ENCODE data around the gene MYO16. TPM values are rescaled to one million over a fixed set of nuclear protein-coding genes. Genes with fewer than 3 reads are reported as not detected.

MYO16 gene
- total RNA-seq, 1 experiment from 2014 or later: not detected

DNA sequence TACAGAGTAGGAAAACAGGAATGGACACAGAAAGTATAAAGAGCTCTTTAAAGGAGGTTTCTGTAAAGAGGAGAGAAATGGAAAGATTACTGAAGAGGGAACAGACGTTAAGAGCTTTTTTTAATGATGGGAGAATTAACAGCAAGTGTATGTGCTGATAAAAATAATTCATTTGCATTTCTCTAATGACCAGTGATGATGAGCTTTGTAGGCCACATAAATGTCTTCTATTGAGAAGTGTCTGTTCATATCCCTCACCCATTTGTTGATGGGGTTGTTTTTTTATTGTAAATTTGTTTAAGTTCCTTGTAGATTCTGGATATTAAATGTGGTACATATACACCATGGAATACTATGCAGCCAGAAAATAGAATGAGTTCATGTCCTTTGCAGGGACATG is 40.0 kb downstream of the MYO16 start:
- Mint-ChIP-seq H3K27ac (no peak overlapping the region), H3K9me3 (peaks cover 0 to 2% of the 10 kb centered on the region in 2 experiments; a peak in 1 of 5 replicates), H3K36me3 (ENCODE audit: insufficient read depth in 1 of 3, low read depth in 3 of 3) (no peaks in the 10 kb centered on the region), H3K4me3 (no peak overlapping the region), H3K27me3 (ENCODE audit: low read depth) (no peaks in the 10 kb centered on the region), H3K4me1 (no peaks in the 10 kb centered on the region)
- Histone ChIP-seq H3K4me2 (ENCODE audit: insufficient read depth, insufficient read length, low read length) (no peak overlapping the region), H3K56ac (ENCODE audit: insufficient read length, low read depth, low read length) (no peak overlapping the region), H2BK15ac (ENCODE audit: low read depth, low read length) (no peak overlapping the region), H3K23ac (ENCODE audit: insufficient read length, low read depth, low read length) (no peak overlapping the region), H3K4ac (ENCODE audit: low read depth, low read length) (no peak overlapping the region), H2BK12ac (ENCODE audit: insufficient read length, low read depth, low read length) (no peak overlapping the region), H3K27ac (ENCODE audit: insufficient read length, low read depth, low read length) (no peak overlapping the region), H2BK5ac (ENCODE audit: insufficient read length, low read length) (no peak overlapping the region), H2AFZ (ENCODE audit: low read length) (no peak overlapping the region), H3K18ac (ENCODE audit: insufficient read length, low read depth, low read length) (no peak overlapping the region), H3K14ac (ENCODE audit: insufficient read depth, low read length) (no peak overlapping the region), H3T11ph (ENCODE audit: low read length) (no peak overlapping the region), H4K8ac (replicated peaks; ENCODE audit: insufficient read length, low read depth, low read length) (no peak overlapping the region), H3K27me3 (ENCODE audit: insufficient read depth, low read length) (no peaks in the 10 kb centered on the region), H3K4me1 (ENCODE audit: insufficient read depth, low read length) (no peaks in the 10 kb centered on the region), H3K23me2 (ENCODE audit: insufficient read length, low read depth, low read length, poor library complexity, severe bottlenecking) (no peaks in the 10 kb centered on the region), H3K79me1 (ENCODE audit: insufficient read depth, low read depth, low read length, poor library complexity, severe bottlenecking) (no peaks in the 10 kb centered on the region), H2BK120ac (ENCODE audit: low read depth, low read length, poor library complexity, severe bottlenecking) (no peak overlapping the region), H3K79me2 (ENCODE audit: insufficient read depth, low read length) (no peaks in the 10 kb centered on the region), H3K9me3 (ENCODE audit: control insufficient read depth, low read depth, low read length) (peaks cover 7% of the 10 kb centered on the region), H4K20me1 (ENCODE audit: control insufficient read depth, insufficient read depth, insufficient read length) (no peaks in the 10 kb centered on the region), H2AK5ac (ENCODE audit: insufficient read length, low read length) (no peak overlapping the region), H4K91ac (ENCODE audit: insufficient read length, low read depth, low read length) (no peak overlapping the region), H4K5ac (ENCODE audit: insufficient read length, low read depth, low read length) (no peak overlapping the region), H3K9ac (ENCODE audit: extremely low read depth, insufficient read length, low read length) (no peak overlapping the region), H2BK20ac (ENCODE audit: low read depth, low read length, poor library complexity, severe bottlenecking) (no peak overlapping the region)
- no peak for TF ChIP-seq CTCF (conservative IDR thresholded peaks at IDR 0.05)
- no CpG with 5 or more reads among the region's 1 CpG for WGBS (ENCODE audit: extremely low coverage, insufficient read length, low lambda C conversion rate)
- DNase-seq: no peak
